GM23338 (cell line): Measurements from ENCODE around the gene PTPRC.

Experiments used
- EZH2 ChIP-seq: fragments of 200-600 bp; sonication (generic); IDR thresholded peaks from one replicate; pipeline ENCODE4 v1.8.0; 2017; ENCODE audit warnings: antibody characterized with exemption, mild to moderate bottlenecking, low read depth; ENCODE audit not compliant: unreplicated experiment
- EZH2phosphoT487 ChIP-seq: fragments of 200-600 bp; sonication (generic); IDR thresholded peaks from one replicate; pipeline ENCODE4 v1.8.1; 2018; ENCODE audit warnings: antibody characterized with exemption; ENCODE audit not compliant: unreplicated experiment
- JUNB ChIP-seq: IDR thresholded peaks from one replicate; pipeline ENCODE4 v1.6.1; 2016; ENCODE audit warnings: antibody characterized with exemption; ENCODE audit not compliant: unreplicated experiment
- POLR2AphosphoS5 ChIP-seq: IDR thresholded peaks from 2 replicates; pipeline ENCODE4 v1.6.1; 2016; ENCODE audit warnings: antibody characterized with exemption, low read depth
- ZNF114 ChIP-seq: fragments of 250-450 bp; sonication (Bioruptor Pico); IDR thresholded peaks from 2 replicates; pipeline ENCODE4 v1.5.0; 2020; ENCODE audit warnings: mild to moderate bottlenecking, moderate library complexity
- TF ChIP-seq, protein P1 (sequence below), 2 experiments: fragments of 200-600 bp in 1 of 2; sonication (generic) in 1 of 2; conservative IDR thresholded peaks; 2 replicates each; pipeline versions ENCODE4 v1.5.1 to v1.6.1; 2016 to 2017; ENCODE audit warnings: antibody characterized with exemption in 2 of 2, low read depth in 2 of 2, mild to moderate bottlenecking in 2 of 2, moderate library complexity in 1 of 2

DNA sequence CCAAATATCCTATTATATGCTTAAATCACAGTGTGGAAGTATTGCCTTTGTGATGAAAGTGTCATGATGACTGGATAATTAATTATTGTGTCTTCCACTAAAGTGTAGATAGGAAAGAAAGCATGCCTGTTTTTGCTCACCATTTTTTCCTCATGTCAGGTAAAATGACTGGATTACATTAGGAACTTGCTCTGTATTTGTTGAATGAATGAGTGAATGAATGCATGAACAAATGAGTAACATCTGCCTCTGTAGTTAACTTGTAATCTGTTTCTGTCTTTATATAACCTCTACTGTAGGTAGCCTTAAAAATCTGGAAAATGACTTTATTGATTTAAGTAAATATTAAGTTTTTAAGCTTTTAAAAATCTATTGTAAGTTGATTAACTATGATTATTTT is 2.9 kb upstream of the PTPRC start:
- TF ChIP-seq, protein P1, sequence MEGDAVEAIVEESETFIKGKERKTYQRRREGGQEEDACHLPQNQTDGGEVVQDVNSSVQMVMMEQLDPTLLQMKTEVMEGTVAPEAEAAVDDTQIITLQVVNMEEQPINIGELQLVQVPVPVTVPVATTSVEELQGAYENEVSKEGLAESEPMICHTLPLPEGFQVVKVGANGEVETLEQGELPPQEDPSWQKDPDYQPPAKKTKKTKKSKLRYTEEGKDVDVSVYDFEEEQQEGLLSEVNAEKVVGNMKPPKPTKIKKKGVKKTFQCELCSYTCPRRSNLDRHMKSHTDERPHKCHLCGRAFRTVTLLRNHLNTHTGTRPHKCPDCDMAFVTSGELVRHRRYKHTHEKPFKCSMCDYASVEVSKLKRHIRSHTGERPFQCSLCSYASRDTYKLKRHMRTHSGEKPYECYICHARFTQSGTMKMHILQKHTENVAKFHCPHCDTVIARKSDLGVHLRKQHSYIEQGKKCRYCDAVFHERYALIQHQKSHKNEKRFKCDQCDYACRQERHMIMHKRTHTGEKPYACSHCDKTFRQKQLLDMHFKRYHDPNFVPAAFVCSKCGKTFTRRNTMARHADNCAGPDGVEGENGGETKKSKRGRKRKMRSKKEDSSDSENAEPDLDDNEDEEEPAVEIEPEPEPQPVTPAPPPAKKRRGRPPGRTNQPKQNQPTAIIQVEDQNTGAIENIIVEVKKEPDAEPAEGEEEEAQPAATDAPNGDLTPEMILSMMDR (conservative IDR thresholded peaks at IDR 0.05; ENCODE audit: low read depth in 2 of 2) = no peak
- TF ChIP-seq POLR2AphosphoS5 (no peak), EZH2 (no peak), EZH2phosphoT487 (no peak), JUNB (no peak), ZNF114 (no peak)
